Measurements from ENCODE around the gene RDH16. TPM values are rescaled to one million over a fixed set of nuclear protein-coding genes. Genes with fewer than 3 reads are reported as not detected.
"Not testable (repeated sequence)": the region's sequence is repeated elsewhere in the genome, so short reads cannot be mapped to it uniquely, and the experiment has no call there.

The RDH16 gene
- total RNA-seq, 1 donor from 2014 or later, result 0.23 TPM

DNA sequence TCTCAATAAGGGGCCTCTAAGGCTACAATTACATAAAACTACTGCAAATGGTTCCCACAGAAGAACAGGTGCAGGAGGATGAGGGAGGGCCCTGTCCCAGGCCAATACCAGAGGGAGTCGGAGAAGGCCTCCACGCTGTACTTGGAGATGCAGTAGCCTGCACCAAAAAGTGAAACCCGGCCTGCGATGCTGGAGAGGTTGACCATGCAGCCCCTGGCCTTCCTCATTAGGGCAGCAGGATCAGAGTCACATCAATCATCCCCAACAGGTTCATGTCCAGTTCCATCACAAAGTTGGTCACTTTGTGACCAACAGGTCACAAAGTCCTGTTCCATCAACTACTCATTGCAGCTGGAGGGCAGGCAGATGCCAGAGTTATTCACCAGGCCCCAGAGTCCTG lies 26.0 kb upstream of the RDH16 start:
- peaks cover 3% of the 10 kb centered on the region for H3K27me3 Mint-ChIP-seq (ENCODE audit: insufficient read depth)
- H3K9me3 Mint-ChIP-seq, result no peaks in the 10 kb centered on the region
- no peak for DNase-seq (ENCODE audit: low spot score)
- H3K4me1 Mint-ChIP-seq (ENCODE audit: low read depth), result peaks cover 13% of the 10 kb centered on the region
- H3K36me3 Mint-ChIP-seq (ENCODE audit: low read depth), result no peaks in the 10 kb centered on the region
- no peak overlapping the region for H3K27ac Mint-ChIP-seq
- H3K4me3 Mint-ChIP-seq, result no peak overlapping the region
- intact Hi-C loops (cut with micrococcal nuclease), result no loop called here

DNA sequence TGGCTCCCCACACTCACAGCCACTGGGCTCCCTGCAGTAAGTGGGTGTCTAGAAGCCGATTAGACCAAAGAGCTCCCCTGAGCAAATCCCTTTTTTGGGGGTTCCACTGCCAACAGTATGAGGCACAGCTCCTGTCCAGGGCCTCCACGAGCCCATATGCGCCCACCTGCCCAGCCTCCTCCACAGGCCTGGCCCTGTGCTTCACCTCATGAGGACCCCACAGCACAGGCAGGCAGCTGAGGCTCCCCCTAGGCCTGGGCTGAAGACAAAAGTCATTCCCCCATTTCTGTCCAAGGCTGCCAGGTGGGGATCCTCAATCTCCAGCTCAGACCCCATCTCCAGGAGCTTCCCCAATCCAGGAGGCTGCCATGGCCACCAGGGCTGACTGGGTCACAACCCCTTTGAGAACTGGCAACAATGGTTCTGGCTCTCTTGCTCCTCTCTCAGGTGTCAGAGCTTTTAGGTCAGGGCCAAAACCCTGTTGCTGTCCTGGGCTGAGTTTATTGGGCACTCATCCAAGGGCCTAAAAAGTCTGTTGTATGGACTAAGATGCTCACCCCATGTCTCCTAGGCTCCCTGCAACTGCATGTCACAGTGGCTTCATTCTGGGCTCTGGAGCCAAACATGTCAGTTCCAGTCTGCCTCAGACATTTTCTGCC lies 25.3 kb upstream of the RDH16 start:
- H3K36me3 Mint-ChIP-seq (ENCODE audit: low read depth); H3K9me3 Mint-ChIP-seq; H3K27me3 Mint-ChIP-seq (ENCODE audit: insufficient read depth); intact Hi-C loops (cut with micrococcal nuclease); H3K4me3 Mint-ChIP-seq; DNase-seq (ENCODE audit: low spot score); H3K27ac Mint-ChIP-seq; H3K4me1 Mint-ChIP-seq (ENCODE audit: low read depth): not testable (repeated sequence)

DNA sequence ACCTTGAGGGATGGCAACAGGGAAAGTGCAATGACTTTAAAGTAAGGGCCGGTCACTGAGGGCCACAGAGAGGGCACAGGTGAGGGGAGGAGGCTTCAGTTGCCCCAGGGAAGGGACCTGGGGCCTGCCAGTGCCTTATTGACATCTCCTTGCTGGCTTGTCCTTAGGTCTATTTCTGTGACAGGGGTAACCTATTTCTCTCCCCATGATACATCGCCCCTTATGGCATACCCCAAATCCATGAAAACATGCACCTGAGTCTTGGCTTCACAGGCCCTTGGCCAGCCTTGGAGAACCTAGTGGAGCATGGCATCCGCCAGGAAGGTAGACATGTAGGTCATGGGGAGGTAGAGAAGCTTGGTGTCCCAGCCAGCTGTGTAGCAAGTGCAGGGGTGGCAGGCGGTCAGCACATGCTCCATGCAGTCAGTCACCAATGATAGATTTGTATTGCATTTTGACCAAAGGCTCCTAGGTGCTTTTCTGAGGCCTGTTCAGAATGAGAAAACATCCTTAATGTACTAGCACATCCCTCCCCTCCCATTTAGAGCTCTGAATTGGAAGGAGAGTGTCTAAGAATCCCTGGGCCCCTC lies 23.6 kb upstream of the RDH16 start:
- no peaks in the 10 kb centered on the region for H3K36me3 Mint-ChIP-seq (ENCODE audit: low read depth)
- peaks cover 4% of the 10 kb centered on the region for H3K9me3 Mint-ChIP-seq
- no peak for DNase-seq (ENCODE audit: low spot score)
- intact Hi-C loops (cut with micrococcal nuclease), result no loop called here
- H3K4me1 Mint-ChIP-seq (ENCODE audit: low read depth), result no peaks in the 10 kb centered on the region
- no peak overlapping the region for H3K27ac Mint-ChIP-seq
- no peaks in the 10 kb centered on the region for H3K27me3 Mint-ChIP-seq (ENCODE audit: insufficient read depth)
- H3K4me3 Mint-ChIP-seq, result no peak overlapping the region

DNA sequence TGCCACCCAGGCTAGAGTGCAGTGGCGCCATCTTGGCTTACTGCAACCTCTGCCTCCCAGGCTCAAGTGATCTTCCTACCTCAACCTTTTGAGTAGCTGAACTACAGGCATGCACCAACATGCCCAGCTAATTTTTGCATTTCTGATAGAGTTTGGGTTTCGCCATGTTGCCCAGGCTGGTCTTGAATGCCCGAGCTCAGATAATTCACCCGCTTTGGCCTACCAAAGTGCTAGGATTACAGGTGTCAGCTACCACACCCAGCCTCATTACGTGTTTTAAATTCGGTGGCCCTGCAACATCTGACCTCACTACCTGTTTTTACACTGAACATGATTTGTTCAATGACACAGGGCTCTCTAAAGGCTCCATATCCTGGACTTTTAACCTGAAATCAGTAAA lies 22.9 kb upstream of the RDH16 start:
- no peaks in the 10 kb centered on the region for H3K36me3 Mint-ChIP-seq (ENCODE audit: low read depth)
- no peak overlapping the region for H3K27ac Mint-ChIP-seq
- peaks cover 4% of the 10 kb centered on the region for H3K9me3 Mint-ChIP-seq
- H3K4me1 Mint-ChIP-seq (ENCODE audit: low read depth), result no peaks in the 10 kb centered on the region
- intact Hi-C loops (cut with micrococcal nuclease), result no loop called here
- DNase-seq (ENCODE audit: low spot score), result no peak
- H3K4me3 Mint-ChIP-seq, result no peak overlapping the region
- H3K27me3 Mint-ChIP-seq (ENCODE audit: insufficient read depth), result peaks cover under 1% of the 10 kb centered on the region

DNA sequence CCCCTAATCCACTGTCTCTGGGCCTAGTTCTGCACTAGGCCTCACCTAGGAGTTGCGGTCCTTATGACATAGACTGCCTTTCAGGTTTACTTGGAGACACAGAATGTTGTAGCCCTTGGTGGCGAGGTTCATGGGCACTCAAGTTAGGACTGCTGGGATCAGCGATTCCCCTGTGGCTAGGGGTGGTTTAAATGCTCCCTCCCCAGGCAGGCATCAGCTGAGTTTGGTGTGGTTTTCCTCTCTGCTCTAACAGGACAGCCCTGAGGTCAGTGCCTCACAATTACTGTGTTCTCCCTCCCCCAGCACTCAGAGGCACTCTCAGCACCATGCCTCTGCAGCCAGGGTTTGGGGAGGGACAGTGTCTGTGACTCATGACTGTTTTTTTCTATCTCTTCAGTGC lies 22.2 kb upstream of the RDH16 start:
- no peak for DNase-seq (ENCODE audit: low spot score)
- intact Hi-C loops (cut with micrococcal nuclease), result no loop called here
- H3K27me3 Mint-ChIP-seq (ENCODE audit: insufficient read depth), result peaks cover 2% of the 10 kb centered on the region
- peaks cover 4% of the 10 kb centered on the region for H3K9me3 Mint-ChIP-seq
- no peaks in the 10 kb centered on the region for H3K4me1 Mint-ChIP-seq (ENCODE audit: low read depth)
- no peak overlapping the region for H3K4me3 Mint-ChIP-seq
- H3K27ac Mint-ChIP-seq, result no peak overlapping the region
- H3K36me3 Mint-ChIP-seq (ENCODE audit: low read depth), result no peaks in the 10 kb centered on the region

DNA sequence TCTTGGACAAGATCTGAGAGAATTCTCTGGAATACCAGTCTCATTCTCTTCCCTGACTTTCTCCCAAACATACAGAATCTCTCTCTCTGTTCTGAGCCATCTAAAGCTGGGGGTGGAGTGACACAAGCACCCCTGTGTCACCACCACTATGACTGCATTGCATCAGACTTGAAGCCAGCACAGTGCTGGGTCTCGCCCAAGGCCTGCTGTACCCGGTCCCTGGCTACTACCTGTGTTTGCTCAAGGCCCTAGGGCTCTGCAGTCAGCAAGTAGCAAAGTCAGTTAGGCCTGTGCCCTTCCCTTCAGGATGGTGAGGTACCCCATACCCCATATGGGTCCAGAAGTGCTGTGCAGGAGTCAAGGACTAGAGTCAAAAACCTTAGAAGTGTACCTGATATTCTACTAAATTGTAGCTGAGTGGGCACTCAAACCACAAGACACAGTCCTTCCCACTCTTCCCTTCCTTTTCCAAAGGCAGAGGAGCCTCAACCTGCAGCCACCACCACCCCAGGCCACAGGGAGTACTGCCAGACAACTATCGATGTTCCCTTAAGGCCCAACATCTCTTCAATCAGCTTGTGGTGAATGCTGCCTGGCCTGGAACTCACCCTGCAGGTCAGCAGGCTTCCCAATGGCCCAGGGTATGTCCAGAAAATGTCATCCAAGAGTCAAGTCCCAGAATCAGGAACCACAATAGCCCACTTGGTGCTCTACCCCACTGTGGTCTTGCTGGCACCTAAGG lies 21.2 kb upstream of the RDH16 start:
- Mint-ChIP-seq H3K4me3 (no peak overlapping the region), H3K27me3 (ENCODE audit: insufficient read depth) (peaks cover 2% of the 10 kb centered on the region), H3K9me3 (peaks cover 4% of the 10 kb centered on the region), H3K27ac (no peak overlapping the region), H3K36me3 (ENCODE audit: low read depth) (no peaks in the 10 kb centered on the region), H3K4me1 (ENCODE audit: low read depth) (no peaks in the 10 kb centered on the region)
- intact Hi-C loops (cut with micrococcal nuclease), result no loop called here
- DNase-seq (ENCODE audit: low spot score), result no peak

DNA sequence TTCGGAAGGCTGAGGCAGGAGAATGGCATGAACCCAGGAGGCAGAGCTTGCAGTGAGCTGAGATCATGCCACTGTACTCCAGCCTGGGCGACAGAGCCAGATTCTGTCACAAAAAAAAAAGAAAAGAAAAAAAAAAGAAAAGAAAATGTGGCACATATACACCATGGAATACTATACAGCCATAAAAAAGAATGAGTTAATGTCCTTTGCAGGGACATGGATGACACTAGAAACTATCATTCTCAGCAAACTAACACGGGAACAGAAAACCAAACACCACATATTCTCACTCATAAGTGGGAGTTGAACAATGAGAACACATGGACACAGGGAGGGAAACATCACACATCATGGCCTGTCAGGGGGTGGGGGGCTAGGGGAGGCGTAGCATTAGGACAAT lies 20.0 kb upstream of the RDH16 start:
- H3K36me3 Mint-ChIP-seq (ENCODE audit: low read depth); H3K9me3 Mint-ChIP-seq; H3K27me3 Mint-ChIP-seq (ENCODE audit: insufficient read depth); intact Hi-C loops (cut with micrococcal nuclease); H3K27ac Mint-ChIP-seq; DNase-seq (ENCODE audit: low spot score); H3K4me1 Mint-ChIP-seq (ENCODE audit: low read depth); H3K4me3 Mint-ChIP-seq: not testable (repeated sequence)

DNA sequence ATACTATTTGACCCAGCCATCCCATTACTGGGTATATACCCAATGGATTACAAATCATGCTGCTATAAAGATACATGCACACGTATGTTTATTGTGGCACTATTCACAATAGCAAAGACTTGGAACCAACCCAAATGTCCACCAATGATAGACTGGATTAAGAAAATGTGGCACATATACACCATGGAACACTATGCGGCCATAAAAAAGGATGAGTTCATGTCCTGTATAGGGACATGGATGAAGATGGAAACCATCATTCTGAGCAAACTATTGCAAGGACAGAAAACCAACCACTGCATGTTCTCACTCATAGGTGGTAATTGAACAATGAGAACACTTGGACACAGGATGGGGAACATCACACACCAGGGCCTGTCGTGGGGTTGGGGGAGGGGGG lies 16.8 kb upstream of the RDH16 start:
- H3K27me3 Mint-ChIP-seq (ENCODE audit: insufficient read depth); H3K27ac Mint-ChIP-seq; DNase-seq (ENCODE audit: low spot score); H3K9me3 Mint-ChIP-seq; intact Hi-C loops (cut with micrococcal nuclease); H3K36me3 Mint-ChIP-seq (ENCODE audit: low read depth); H3K4me3 Mint-ChIP-seq; H3K4me1 Mint-ChIP-seq (ENCODE audit: low read depth): not testable (repeated sequence)

DNA sequence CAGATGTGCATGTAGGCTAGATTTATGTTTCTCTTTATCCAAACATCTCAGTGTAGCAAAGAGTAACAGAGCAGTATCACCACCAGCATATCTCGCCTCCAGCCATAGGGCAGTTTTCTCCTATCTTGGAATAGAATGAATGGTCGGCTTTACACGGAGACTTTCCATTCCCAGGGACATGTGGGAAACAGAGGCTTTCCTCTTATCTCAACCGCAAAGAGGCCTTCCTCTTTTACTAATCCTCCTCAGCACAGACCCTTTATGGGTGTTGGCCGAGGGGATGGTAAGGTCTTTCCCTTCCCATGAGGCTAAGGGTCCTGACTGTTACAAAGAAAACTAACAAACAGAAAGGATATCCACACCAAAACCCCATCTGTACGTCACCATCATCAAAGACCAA lies 11.5 kb upstream of the RDH16 start:
- H3K27ac Mint-ChIP-seq; H3K4me1 Mint-ChIP-seq (ENCODE audit: low read depth); H3K4me3 Mint-ChIP-seq; H3K36me3 Mint-ChIP-seq (ENCODE audit: low read depth); intact Hi-C loops (cut with micrococcal nuclease); H3K9me3 Mint-ChIP-seq; H3K27me3 Mint-ChIP-seq (ENCODE audit: insufficient read depth); DNase-seq (ENCODE audit: low spot score): not testable (repeated sequence)

DNA sequence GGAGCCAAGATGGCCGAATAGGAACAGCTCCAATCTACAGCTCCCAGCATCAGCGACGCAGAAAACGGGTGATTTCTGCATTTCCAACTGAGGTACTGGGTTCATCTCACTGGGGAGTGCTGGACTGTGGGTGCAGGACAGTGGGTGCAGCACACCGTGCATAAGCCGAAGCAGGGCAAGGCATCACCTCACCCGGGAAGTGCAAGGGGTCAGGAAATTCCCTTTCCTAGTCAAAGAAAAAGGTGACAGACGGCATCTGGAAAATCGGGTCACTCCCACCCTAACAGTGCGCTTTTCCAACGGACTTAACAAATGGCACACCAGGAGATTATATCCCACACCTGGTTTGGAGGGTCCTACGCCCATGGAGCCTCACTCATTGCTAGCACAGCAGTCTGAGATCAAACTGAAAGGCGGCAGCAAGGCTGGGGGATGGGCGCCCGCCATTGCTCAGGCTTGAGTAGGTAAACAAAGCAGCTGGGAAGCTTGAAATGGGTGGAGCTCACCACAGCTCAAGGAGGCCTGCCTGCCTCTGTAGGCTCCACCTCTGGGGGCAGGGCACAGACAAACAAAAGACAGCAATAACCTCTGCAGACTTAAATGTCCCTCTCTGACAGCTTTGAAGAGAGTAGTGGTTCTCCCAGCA lies 8.7 kb upstream of the RDH16 start:
- H3K27me3 Mint-ChIP-seq (ENCODE audit: insufficient read depth); H3K4me3 Mint-ChIP-seq; H3K36me3 Mint-ChIP-seq (ENCODE audit: low read depth); DNase-seq (ENCODE audit: low spot score); intact Hi-C loops (cut with micrococcal nuclease); H3K9me3 Mint-ChIP-seq; H3K4me1 Mint-ChIP-seq (ENCODE audit: low read depth); H3K27ac Mint-ChIP-seq: not testable (repeated sequence)

DNA sequence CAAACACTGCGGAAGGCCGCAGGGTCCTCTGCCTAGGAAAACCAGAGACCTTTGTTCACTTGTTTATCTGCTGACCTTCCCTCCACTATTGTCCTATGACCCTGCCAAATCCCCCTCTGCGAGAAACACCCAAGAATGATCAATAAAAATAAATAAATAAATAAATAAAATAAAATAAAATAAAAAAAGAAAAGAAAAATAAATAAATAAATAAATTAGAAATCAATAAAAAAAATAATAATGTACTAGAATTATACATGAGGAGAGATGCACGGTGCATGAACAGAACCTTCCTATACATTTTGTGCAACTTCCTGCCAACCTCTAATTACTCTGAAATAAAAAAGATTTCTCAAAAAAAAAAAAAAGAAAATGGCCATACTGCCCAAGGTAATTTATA lies 7.7 kb upstream of the RDH16 start:
- H3K4me1 Mint-ChIP-seq (ENCODE audit: low read depth); H3K27ac Mint-ChIP-seq; intact Hi-C loops (cut with micrococcal nuclease); H3K4me3 Mint-ChIP-seq; H3K36me3 Mint-ChIP-seq (ENCODE audit: low read depth); DNase-seq (ENCODE audit: low spot score); H3K9me3 Mint-ChIP-seq: not testable (repeated sequence)
- H3K27me3 Mint-ChIP-seq (ENCODE audit: insufficient read depth), result peaks cover 11% of the 10 kb centered on the region

DNA sequence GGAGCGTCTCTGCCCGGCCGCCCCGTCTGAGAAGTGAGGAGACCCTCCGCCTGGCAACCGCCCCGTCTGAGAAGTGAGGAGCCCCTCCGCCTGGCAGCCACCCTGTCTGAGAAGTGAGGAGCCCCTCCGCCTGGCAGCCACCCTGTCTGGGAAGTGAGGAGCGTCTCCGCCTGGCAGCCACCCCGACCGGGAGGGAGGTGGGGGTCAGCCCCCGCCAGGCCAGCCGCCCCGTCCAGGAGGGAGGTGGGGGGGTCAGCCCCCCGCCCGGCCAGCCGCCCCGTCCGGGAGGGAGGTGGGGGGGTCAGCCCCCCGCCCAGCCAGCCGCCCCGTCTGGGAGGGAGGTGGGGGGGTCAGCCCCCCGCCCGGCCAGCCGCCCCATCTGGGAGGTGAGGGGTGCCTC lies 6.1 kb upstream of the RDH16 start:
- H3K9me3 Mint-ChIP-seq; H3K4me1 Mint-ChIP-seq (ENCODE audit: low read depth); intact Hi-C loops (cut with micrococcal nuclease); H3K36me3 Mint-ChIP-seq (ENCODE audit: low read depth); H3K4me3 Mint-ChIP-seq; DNase-seq (ENCODE audit: low spot score); H3K27ac Mint-ChIP-seq; H3K27me3 Mint-ChIP-seq (ENCODE audit: insufficient read depth): not testable (repeated sequence)

DNA sequence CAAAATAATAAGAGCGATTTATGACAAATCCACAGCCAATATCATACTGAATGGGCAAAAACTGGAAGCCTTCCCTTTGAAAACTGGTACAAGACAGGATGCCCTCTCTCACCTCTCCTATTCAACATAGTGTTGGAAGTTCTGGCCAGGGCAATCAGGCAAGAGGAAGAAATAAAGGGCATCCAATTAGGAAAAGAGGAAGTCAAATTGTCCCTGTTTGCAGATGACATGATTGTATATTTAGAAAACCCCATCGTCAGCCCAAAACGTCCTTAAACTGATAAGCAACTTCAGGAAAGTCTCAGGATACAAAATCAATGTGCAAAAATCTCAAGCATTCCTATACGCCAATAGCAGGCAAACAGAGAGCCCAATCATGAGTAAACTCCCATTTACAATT lies 4.8 kb upstream of the RDH16 start:
- H3K36me3 Mint-ChIP-seq (ENCODE audit: low read depth); H3K27ac Mint-ChIP-seq; H3K4me3 Mint-ChIP-seq; H3K4me1 Mint-ChIP-seq (ENCODE audit: low read depth); DNase-seq (ENCODE audit: low spot score); H3K9me3 Mint-ChIP-seq; H3K27me3 Mint-ChIP-seq (ENCODE audit: insufficient read depth); intact Hi-C loops (cut with micrococcal nuclease): not testable (repeated sequence)
